Measurements from ENCODE around the gene FMN1.

The FMN1 gene

DNA sequence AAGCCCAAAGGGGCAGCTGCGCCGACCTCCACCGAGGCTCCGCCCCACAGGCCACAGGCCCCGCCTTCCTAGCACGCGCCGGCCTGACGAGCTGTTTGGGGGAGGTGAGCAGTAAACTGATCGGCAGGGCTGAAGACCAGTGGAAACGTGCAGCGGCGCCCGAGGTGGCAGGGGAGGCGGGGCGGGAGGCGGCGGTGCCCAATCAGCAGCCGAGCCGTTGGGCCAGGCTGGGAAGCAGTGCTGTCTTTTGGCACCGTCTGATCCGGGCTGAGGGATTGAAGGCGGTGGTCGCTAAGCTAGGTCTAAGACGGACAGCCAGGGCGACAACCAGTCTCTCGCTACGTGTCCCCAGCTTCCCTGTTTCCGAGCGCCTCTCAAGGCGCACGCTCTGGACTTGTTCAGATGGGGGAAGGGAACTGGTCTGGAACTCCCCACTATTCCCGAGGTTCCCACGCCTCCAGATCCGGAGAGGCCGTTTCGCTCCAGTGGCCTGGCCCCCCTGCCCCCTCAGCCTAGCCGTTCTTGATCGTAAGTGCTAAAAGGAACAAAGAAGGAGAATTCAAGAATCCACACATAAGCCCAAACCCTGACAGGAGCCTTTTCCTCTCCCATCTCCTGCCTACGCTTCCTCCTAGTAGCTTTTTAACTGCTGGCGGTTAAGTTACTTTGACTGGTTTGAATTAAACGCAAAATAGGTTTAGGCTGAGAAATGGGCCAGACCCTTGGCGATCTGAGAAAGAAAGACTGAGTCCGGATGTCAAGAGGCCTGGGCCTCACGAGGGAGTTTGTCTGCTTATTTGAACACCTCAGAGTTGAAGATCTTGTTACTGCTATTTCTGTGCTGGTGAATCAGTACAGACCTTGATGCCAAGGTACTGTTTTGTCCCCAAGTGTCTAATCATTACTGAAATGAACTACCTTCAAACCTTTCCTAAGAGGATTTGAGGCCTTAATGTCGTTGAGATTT is at the start of gene FMN1:
Gene FMN1, minus strand, starts transcription at position 11 of the 967 bp plus-strand sequence. CDS start 39,800 bp downstream, outside the sequence.
- DNase-seq, result peak; percentile 94

DNA sequence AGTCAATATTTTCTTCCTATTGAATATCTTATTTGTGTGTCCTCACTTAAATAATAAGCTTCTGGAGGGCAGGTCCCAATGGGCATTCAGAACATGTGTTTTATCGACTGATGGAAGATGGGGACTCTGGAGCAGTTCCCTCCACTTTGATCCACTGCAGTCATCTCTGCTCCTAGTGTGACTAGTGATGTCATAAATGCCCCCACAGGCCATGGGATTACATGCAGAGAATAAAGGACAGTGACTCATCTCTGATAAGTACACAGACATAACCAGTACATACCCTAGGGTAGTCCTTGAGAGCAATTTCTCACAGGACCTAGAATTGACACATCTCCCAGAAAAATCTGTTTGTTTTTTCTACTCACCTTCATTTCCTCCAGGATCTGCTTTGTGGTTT is 49.4 kb upstream of the FMN1 start:
- no peak for DNase-seq

- no peak for DNase-seq
Observed at GRCh38 chr15:33243393-33243792, 48.9 kb upstream of the FMN1 start.

GRCh38 chr15:33242669-33243191 is 48.2 kb upstream of the FMN1 start:
- DNase-seq, result peak; percentile 15

DNA sequence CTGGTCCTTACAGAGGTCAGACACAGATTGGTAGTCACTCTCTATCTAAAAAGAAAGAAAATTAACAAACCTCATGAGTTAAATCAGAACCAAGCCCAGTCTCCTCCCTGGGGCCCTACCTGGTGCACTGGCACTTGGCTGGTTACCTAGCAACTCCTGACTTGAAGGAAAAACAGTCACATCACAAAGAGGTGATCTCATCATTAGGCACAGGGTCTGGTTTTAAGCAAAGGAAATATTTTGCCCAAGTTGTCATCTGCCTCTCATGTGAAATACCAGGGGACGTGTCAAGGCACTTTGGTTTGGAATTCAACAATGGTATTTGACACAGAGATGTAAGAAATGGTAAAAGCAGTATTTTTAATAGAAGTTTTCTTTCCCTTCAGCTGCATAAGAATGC is 47.7 kb upstream of the FMN1 start:
- DNase-seq, result peak; percentile 35

- DNase-seq, result no peak
Observed at GRCh38 chr15:33236841-33237509, 42.5 kb upstream of the FMN1 start.

DNA sequence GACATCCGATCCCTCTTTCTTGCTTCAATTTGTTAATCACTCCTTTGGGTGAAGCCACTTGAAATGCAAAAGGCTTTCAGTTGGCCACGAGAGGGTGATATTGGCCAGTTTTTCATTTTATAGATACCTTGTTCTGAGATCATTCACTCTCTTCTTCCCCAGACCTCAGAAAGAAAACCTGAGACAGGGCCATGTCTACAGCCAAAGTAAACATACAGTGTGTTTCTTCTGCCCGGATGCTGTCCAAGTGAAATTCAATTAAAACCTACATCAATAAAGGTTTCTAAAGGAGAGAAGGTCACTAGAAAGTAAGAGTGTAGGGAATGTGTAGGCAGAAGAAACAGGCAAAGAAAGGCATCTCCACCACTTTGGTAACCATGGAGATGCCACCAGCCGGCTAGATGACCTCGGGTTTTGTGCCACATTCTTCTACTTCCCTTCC is 39.5 kb upstream of the FMN1 start:
- peak; percentile 41 for DNase-seq

DNA sequence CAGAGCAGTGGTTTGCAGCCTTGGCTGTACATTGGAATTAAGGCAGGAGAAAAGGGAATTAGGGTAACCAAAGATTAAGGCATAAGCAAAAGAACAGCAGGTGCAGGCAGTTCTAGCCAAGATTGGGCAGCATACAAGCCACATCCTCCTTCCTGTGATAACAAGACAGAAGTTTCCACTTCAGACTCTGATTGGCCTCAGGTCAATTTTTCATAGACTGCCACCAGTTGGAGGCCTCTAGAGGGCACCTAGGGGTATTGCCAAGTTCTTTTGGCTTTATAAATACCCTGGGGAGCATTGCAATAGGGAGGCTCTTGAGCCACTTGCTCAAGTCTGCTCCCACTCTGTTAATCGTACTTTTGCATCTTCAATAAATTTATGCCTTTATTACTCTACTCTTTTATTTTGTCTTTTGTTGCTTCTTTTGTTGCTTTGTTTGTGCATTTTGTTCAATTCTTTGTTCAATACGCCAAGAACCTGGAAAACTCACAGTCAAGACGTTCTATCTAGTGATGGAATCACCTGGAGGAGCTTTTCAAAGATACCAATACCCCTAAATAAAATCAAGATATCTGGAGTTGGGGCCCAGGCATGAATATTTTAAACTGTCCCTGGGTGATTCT is 32.2 kb upstream of the FMN1 start:
- peak; percentile 83 for DNase-seq

GRCh38 chr15:33218071-33218491 is 23.6 kb upstream of the FMN1 start:
- no peak for DNase-seq

- peak; percentile 57 for DNase-seq
Observed at GRCh38 chr15:33215941-33216872, 21.7 kb upstream of the FMN1 start.

GRCh38 chr15:33211176-33211808 is 16.8 kb upstream of the FMN1 start:
- no peak for DNase-seq

- no peak for DNase-seq
Observed at GRCh38 chr15:33209575-33210481, 15.3 kb upstream of the FMN1 start.

- DNase-seq, result no peak
Observed at GRCh38 chr15:33207646-33208045, 13.1 kb upstream of the FMN1 start.

DNA sequence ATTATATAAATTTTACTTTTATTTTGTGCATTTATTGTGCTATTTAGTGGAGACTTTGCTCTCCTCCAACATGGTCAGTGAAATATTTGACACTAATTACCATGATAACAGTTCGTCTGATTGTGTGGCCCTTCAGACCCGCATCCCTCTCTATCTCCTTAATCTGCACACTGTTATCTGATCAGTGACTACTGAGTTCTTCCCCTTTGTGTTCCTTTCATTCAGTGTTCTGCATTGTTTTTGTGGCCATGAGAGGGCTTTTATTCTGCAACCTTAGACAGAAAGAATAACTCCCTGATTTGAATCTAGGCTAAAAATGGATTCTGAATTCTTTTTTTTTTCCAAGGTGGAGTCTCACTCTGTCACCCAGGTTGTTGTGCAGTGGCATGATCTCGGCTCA is 11.9 kb upstream of the FMN1 start:
- DNase-seq, result no peak

GRCh38 chr15:33204926-33205325 is 10.4 kb upstream of the FMN1 start:
- DNase-seq, result peak; percentile 27

DNA sequence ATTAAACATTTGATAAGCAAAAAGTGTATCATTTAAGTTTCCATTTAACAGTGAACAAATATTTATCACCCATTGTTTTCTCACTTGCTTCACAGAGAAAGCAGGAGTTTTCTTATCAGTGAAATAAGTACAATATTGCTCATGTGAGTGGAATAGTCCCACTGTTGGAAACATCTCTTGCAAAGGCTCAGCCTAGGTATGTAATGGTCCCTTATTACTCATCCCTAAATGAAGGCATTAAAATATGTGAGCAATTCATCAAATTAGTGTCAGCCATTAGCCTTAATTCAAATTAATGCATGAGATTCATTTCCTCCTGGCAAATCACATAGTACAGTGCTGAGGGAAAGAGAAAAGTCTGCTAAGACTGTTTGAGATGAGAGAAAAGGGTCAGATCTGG is 9.6 kb upstream of the FMN1 start:
- no peak for DNase-seq

- peak; percentile 87 for DNase-seq
Observed at GRCh38 chr15:33201491-33202231, 7.1 kb upstream of the FMN1 start.

DNA sequence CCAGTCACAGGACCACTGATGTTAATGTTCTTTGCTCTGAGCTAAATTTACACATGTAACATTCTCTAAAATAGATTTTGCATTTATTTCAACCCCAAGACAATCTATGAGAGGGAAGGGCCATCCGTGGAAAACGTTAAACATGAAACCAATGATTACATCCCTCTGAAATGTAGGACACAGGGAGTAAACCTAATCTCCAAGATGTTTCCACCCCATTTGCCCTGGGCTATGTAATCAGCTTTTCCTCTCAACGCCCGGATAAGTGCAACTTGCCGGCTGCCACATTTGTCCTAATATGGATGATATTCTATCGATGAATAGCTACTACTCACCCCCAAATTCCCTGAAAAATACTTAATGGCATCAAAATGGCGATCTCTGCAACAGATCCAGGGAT is 6.4 kb upstream of the FMN1 start:
- no peak for DNase-seq

DNA sequence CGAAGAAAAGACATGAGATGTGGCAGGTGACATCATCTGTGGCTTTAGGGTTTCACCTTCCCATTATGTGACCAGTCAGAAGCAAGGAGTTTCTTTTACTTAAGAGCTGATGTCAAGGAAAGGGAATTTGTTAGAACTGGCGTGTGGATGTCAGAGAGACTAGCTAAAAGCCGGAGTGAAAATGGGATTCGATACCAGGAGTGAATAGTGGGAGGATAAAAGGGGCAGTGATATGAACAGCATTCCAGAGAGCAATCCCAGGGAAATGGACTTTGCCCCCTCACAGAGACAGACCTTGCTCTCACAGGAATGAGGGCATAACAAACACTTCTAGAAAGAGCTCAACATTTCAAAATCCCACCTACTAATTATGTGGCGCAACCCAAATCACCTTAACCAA is 5.9 kb upstream of the FMN1 start:
- no peak for DNase-seq

DNA sequence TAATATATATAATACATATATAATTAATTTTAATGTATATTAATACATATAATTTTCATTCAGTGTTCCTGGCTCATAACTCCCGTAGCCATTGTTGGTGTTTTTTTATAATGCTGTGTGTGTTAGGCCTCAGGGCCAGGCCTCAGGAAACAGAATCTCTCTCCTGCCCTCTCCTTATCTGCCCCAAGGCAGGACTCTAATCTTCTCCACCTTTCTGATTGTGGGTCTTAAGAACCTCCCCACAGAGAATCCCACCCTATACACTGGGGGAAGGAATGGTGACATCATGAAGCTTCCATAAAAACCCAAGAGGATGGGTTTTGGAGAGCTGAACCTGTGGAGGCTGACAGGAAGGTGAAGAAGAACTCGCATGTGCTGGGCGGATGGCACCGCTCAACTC is 4.0 kb upstream of the FMN1 start:
- DNase-seq, result no peak
